Bone marrow (tissue), 2 donors: Measurements from ENCODE around the gene TMEM80.
"Not testable (repeated sequence)": the region's sequence is repeated elsewhere in the genome, so short reads cannot be mapped to it uniquely, and the experiment has no call there.

Source experiments
- DNase-seq, 2 donors: peaks; one replicate each; lab custom pipeline; 2025; lab: John Stamatoyannopoulos, UW

The TMEM80 gene

DNA sequence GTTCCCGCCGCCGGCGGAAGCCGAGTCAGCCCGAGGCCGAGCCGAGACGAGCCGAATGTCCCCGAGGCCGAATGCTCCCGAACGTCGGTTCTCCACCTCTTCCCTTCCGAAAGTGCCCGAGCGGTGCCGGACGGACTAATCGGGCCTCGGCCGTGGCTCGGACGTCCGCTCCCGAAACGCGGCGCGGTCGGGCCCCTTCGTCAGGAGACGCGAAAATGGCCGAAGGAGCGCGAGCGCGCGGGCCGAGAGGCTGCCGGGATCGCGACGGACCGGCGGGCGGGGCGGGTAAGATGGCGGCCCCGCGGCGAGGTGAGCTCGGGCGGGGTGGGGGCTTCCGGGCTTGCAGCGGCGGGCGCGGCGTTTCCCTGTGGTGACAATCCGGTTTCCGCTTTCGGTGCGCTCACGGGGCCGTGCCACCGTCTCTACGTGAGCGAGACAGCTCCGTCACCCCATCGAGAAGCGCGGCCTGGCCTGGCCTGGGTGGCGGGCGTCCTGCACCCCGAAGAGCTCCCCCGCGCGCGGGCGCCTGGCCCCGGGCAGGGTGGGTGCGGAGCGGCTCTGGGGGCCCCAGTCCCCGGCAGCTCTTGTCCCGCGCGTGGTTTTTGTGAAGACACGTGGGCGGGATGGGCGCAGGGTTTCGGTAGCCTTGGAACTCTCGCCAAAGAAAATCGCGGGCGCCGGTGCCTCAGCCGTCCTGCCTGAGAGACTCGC lies at the start of gene TMEM80:
TMEM80 (plus strand) TSS at position 279 of the 711 bp plus-strand sequence; CDS start at position 291, 12 bp downstream.
- DNase-seq = peak; percentile 90 to 100

DNA sequence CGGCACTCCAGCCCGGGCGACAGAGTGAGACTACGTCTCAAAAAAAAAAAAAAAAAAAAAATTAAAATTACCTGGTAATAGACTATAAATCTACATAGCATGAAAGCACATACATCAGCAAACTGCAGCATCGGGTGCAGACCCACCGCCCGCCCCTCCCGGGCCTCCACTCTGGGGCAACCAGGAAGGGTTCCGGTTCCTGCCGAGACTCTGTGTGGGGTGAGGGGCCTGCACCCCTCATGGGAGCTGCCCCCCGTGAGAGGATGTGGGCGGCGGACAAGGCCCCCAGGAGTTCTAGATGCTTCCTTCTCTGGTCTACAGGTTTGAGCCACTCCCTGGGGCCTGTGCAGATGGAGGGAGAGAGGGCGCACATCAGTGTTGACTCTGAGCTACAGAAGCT lies 49.4 kb upstream of the TMEM80 start:
- no peak for DNase-seq

DNA sequence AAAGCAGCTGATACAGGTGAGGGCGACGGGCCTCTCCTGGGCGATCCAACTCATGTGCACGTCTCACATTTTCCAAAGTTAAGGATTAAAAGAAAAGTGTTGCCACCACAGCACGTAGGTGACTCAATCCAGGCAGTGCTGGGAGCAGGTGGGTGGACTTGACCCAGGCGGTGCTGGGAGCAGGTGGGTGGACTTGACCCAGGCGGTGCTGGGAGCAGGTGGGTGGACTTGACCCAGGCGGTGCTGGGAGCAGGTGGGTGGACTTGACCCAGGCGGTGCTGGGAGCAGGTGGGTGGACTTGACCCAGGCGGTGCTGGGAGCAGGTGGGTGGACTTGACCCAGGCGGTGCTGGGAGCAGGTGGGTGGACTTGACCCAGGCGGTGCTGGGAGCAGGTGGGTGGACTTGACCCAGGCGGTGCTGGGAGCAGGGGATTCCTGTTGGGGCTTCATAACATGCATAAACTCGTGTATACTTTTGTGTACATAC lies 47.9 kb upstream of the TMEM80 start:
- DNase-seq = not testable (repeated sequence)

DNA sequence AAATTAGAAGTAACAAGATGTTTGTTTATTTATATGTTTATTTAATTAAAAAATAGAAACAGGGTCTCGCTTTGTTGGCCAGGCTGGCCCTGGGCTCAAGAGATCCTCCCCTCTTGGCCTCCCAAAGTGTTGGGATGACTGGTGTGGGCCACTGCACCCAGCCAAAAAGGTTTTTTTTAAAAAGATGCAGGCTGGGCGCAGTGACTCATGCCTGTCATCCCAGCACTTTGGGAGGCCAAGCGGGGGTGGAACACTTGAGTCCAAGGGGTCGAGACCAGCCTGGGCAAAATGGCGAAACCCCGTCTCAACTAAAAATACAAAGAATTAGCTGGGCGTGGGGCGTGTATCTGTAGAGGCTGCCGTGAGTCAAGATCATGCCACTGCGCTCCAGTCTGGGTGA lies 45.1 kb upstream of the TMEM80 start:
- no peak for DNase-seq

DNA sequence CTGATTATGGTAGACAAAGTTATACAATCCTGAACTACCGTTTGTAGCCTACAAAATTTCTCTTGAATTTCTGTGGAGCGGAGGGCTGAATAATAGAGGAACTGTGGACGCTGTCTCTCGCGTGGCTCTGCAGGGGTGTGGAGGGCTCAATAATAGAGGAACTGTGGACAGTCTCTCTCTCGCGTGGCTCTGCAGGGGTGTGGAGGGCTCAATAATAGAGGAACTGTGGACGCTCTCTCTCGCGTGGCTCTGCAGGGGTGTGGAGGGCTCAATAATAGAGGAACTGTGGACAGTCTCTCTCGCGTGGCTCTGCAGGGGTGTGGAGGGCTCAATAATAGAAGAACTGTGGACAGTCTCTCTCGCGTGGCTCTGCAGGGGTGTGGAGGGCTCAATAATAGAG lies 42.5 kb upstream of the TMEM80 start:
- not testable (repeated sequence) for DNase-seq

DNA sequence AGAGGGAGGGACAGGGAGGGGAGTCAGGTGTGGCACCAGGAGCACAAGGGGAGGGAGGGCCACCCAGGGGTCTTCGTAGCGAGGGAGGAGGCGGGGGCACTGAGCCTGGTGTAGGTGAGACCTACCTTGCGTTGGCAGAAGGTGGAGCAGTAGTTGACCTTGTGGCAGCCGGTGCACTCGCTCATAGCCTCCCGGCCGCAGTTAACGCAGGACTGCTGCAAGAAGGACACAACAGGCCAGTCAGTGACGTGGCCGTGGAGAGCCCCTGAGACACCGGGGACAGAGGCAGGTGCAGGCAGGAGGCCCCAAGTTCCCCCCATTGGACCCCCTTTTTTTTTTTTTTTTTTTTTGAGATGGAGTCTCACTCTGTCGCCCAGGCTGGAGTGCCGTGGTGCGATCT lies 41.8 kb upstream of the TMEM80 start:
- DNase-seq = no peak

DNA sequence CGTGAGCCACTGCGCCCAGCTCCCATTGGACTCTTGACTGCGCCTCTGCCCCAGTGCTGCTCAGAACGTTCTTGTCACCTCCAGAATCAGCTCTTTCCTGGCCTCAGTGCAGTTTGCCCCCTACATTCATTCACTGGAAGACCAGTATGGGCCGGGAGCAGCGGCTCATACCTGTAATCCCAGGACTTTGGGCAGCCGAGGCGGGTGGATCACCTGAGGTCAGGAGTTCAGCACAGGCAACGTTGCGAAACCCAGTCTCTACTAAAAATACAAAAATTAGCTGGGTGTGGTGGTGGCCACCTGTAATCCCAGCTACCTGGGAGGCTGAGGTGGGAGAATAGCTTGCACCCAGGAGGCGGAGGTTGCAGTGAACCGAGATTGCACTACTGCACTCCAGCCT lies 41.2 kb upstream of the TMEM80 start:
- DNase-seq = not testable (repeated sequence)

DNA sequence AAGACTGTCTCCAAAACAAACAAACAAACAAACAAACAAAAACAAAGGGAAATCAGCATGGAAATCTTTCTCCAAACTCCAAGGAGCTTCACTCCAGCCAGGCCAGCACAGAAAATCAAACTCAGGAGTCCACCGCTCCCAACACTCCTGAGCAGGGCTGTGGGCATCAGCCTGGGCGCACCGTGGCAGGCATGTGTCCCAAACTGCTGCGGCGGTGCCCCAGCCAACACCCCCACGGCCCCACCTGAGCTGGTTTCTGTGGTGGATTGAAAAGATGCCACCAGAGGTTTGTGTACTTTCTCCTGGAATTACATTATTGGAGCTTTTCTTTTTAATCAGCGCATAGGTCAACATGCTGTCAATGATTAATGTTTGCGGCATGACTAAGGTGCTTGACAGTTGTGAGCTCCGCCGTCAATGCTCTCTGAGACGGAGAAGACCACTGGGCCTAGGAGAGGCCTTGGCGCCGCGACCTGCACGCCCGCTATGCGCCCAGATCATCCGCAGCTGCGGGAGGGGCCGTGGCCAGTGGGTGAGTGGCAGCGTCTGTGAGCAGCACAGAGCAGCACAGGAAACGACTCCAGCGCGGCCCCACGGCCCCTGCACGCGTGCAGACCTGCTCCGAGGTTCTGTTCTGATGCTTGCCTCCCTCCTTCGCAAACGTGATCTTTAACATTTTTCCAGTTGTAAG lies 40.4 kb upstream of the TMEM80 start:
- no peak for DNase-seq

DNA sequence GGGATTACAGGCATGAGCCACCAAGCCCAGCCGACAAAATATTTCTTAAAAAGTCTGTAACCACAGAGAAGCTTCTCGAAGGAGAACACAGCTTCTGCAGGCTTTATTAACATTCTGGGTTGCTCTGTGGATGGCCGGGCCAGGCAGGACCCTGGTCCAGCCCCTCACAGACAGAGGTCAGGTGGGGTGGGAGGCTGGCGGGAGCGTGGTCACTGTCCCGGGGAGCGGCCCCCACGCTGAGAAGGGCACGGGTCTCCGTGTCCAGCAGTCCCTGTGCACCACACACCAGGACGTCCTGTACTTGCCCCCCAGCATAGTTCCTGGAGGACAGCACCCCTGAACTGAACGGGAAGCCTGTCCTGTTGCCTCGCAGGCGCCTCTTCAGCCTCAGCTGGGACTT lies 39.2 kb upstream of the TMEM80 start:
- DNase-seq = no peak

DNA sequence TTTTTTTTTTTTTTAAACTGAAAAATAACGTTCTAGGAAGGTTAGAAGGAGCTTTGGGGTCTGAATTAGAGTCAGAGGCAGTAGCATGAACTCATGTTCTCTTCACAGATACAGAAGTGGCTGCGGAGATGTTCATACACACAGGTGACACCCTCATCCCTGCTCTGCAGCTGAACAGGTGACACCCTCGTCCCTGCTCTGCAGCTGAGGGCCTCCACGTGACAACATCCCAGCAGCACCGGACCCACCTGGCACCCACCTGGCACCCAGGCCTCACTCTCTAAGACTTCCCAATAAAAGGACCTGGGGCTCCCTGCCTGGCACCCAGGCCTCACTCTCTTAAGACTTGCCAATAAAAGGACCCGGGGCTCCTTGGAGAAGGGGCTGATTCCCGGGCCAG lies 38.8 kb upstream of the TMEM80 start:
- no peak for DNase-seq

DNA sequence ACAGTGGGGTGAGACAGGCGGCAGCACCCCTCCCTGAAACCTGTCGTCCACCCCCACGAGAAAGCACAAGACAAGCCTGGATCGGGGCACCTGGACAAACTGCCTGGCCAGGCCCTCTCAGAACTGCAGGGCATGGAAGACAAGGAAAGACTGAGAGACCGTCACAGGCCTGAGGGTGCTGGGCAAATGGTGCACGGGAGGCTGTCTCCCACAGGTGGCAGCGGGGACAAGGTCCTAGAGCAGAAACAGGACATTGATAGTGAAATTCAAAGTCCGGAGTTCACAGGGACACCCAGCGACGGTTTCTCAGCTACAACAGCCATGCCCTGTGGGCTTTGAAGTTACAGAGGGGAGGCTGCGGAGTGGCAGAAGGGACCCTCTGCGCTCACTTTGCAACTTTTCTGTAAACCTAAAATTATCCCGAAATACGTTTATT lies 37.9 kb upstream of the TMEM80 start:
- no peak for DNase-seq

DNA sequence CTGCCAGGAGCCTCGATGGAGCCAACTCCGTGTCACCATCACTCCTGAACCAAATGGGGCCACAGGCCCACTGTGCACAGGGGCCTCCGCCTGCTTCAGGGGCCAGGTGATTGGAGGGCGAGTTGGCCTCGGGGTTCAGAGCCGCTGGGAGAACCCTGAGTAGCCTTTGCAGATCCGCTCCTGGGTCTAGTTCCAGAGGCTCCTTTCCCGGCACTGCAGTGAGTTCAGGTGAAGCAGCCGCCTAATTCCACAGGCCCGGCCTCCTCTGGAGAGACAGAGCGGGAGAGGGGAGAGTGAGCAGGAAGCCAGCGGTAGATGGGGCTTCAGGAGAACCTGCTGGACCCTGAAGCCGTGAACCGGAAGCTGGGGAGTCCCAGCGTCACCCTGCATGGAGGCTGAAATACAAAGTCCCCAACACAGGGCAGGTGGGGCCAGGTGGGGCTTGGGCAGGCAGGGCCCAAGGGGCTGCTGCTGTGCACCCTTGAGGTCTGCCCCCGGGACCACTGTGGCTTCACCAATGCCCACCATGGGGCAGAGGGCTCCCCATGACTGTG lies 36.0 kb upstream of the TMEM80 start:
- DNase-seq = no peak

DNA sequence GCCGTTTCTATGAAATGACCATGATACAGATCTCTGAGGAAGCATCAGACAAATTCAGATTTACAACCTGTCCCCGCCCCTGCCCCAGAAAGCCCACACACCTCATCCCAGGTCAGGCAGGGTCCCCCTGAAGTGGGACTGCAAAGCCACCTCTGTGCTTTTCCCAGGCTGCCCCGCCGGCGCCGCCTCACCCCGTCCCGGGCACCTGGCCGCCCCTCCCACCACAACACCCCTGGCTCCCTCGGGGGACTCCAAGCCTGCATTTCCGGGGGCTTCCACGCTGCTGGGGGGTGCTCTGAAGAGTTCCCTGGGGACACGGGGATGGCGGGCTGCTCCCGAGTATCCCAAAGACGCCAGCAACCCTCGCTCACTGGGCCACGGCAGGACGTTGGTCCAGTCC lies 35.3 kb upstream of the TMEM80 start:
- DNase-seq = no peak

DNA sequence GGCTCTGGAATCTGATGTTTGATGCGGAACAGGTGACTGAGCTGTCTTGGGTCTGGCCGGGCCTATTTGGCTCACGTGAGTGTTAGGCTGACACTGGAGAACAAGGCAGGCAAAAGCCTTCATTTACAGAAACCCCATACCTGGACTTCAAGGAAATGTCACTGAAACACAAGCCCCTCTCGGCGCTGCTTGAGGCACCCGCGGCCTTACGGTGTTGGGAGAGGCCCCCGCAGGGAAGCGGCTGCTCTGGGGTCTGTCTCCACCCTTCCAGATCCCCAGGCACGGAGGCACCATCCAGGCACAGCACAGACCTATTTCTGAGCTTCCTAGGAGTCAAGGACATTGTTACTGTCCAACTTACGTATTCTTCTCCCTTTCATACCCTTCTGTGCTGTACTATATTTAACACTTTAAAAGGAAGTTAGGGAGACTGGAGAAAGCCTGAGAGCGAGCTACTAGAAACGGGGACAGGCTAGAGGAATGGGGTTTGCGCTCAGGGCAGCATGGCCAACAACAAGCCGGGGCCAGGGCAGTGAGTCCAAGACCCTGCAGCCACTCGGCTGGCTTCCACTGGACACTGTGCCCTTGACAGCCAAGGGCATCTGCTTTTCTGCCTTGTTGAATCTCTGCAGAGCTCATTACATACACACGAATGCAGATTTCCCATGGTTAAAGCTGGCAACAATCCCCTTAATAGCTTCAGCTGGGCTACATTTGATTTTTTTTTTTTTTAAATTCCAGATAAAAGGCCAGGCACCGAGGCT lies 34.8 kb upstream of the TMEM80 start:
- DNase-seq = no peak

DNA sequence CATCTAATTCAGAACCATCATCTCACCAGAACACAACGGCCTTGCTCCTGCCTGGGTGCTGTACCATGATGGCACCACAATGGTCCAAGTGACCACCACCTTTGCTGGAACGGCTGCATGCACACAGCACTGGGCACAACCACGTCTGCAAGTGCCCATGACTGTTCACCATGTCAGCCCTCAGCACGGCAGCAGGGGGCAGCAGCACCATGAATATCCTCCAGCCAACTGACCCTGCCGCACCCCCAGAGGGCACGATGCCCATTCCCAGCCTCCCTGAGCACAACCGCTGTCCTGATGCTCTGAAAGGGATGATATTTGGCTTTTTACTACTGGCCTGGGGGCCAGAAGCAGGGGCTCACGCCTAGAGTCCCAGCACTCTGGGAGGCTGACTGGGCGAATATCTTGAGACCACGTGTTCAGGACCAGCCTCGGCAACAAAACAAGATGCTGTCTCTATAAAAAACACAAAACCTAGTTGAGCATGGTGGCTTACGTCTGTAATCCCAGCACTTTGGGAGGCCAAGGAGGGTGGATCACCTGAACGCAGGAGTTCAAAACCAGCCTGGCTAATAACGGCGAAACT lies 32.8 kb upstream of the TMEM80 start:
- peak; percentile 17 to 22 for DNase-seq

DNA sequence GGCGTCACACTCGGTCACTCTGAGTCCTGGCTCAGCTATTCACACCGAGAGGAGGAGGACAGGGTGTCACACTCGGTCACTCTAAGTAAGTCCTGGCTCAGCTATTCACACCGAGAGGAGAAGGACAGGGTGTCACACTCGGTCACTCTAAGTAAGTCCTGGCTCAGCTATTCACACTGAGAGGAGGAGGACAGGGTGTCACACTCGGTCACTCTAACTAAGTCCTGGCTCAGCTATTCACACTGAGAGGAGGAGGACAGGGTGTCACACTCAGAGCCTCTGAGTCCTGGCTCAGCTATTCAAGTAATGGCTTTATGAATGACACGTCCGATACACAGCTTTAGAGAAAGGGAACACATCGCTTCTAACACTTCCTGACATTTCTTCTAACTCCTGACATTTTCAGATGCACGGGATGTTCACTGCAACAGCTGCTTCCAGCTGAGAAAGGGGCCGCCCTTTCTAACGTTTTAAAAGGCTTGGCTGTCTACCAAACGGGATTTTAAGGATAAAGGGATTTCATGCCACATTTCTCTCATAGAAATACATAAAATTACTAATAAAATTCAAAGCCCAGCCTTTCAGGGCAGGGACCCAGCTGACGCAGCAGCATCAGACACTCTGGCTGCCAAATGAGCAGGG lies 30.4 kb upstream of the TMEM80 start:
- no peak for DNase-seq

DNA sequence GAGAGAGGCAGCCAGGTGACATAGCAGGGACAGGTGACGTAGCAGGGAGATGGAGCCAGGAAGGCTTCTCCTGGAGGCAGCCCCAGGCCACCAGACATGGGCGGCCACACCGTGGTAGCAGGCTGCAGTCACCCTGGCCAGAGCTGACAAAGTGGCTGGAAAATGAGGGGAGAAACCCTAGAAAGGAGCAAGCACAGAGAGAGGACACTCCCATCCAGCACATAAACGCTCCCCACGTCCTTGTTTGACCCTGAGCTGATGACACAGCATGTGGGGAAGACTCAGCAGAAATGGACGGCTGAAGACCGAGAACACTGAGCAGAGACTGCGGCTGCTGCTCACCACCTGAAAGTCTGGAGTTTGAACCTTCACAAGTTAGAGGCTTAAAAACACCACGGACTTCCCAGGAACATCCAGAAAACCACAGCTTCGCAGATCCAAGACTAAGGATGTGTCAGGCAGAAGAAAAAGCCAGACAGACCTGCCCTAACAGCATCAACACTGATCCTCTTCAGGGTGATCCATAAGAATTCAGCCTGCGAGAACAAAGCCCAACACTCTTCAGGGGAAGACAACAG lies 29.8 kb upstream of the TMEM80 start:
- DNase-seq = no peak

DNA sequence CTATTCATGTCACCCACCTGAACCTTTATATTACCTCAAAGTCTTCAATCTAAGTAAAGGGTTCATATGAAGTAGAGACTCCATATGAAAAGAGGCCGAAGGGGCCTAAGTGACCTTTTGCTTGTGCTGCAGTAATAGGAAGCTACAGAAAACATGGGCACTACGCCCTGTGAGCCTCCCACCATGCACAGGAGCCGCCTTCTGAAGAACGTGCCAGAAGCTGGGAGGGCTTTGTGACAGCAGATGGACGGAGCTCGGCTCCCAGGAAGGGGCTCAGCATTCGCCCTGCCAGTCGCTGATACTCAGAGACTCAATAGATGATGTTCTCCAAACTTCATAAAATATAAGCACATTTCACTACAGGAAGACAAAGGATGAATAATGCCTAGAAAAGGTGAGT lies 21.8 kb upstream of the TMEM80 start:
- DNase-seq = no peak

DNA sequence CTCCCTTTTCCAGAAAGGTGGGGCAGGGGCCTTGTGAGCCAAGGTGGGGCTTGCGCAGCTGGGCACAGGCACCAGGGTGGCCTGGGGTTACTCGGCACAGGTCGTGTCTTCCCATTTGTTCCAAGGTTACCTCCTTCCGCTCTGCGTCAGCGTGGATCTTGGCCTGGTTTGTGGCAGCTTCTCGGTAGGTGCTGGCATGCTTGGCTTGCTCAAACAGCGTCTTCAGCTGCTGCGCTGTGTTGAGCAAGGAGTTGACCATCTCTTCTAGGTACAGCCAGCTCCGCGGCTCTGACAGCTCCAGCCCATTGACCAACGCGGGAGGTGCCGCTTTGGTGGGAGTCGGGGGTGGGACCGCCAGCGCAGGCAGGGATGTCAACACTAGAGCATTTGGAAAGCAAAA lies 21.2 kb upstream of the TMEM80 start:
- DNase-seq = no peak

DNA sequence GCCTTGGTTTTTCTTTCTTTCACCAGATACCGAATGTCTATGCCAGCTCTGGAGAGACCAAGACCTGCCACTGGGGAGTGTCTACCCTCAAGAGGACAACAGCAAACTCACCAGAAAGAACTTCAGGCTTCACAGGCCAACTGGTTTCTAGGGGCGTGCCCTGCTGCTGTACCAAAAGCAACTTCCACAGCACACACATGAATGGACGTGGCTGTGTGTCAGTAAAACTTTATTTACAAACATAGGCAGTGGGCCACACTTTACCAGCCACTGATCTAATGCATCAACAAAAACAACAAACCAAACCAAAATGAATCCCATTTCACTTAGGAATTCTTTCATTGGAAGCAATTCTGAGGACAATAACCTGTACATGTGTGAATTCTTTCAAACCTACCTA lies 17.3 kb upstream of the TMEM80 start:
- DNase-seq = no peak
